ENCODE measurements around the gene SERPIND1.

The SERPIND1 gene

DNA sequence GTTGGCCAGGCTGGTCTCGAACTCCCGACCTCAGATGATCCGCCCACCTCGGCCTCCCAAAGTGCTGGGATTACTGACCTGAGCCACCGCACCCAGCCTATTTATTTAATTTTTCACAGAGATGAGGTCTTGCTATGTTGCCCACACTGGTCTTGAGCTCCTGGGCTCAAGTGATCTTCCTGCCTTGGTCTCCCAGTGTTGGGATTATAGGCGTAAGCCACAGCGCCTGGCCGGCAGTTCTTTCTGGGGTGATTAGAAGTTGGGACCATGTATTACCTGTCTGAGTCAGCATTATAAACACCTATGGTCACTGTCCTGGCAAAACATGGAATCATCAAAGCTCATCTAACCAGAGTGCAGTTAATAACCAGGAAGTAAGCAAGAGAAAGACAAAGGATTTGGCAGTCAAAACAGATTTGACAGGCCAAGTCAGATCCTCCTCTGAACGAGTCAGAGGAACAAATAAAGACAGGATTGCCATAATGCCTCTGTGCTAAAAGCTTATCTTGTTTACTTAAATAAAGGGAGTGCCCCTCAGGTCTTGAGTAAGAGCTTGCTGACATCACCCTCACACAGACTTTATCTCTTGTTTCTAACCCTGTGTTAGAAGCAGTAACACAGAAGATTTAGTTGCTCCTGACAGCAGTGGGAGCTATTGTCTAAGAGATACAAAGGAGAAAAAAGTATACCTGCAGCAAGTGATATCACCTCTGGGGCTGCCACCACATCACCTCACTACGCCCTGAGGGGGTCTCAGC lies 3.7 kb downstream of the SERPIND1 start:
- H3K27me3 Mint-ChIP-seq = no peaks in the 10 kb centered on the region
- H3K27ac Mint-ChIP-seq = no peak overlapping the region
- H3K4me1 Mint-ChIP-seq (ENCODE audit: low read depth) = peaks cover 7% of the 10 kb centered on the region
- no peaks in the 10 kb centered on the region for H3K36me3 Mint-ChIP-seq
- no peaks in the 10 kb centered on the region for H3K9me3 Mint-ChIP-seq (ENCODE audit: low read depth)
- no peak overlapping the region for H3K4me3 Mint-ChIP-seq

DNA sequence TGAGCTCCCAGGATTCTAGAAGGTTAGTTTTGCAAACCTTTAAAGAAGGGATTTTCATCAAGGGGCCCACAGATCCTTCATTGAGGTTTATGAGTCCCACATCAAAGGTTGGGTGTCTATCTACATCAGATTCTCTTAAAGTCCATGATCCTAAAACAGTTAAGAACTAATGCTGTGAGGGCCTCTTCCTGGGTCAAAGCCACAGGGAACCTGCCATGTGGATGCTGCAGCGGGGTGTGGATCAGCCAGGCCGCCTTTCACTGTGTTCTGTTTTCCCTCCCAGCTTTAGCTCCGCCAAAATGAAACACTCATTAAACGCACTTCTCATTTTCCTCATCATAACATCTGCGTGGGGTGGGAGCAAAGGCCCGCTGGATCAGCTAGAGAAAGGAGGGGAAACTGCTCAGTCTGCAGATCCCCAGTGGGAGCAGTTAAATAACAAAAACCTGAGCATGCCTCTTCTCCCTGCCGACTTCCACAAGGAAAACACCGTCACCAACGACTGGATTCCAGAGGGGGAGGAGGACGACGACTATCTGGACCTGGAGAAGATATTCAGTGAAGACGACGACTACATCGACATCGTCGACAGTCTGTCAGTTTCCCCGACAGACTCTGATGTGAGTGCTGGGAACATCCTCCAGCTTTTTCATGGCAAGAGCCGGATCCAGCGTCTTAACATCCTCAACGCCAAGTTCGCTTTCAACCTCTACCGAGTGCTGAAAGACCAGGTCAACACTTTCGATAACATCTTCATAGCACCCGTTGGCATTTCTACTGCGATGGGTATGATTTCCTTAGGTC lies 5.3 kb downstream of the SERPIND1 start:
- no peak overlapping the region for H3K27ac Mint-ChIP-seq
- H3K27me3 Mint-ChIP-seq = no peaks in the 10 kb centered on the region
- no peak overlapping the region for H3K4me3 Mint-ChIP-seq
- no peaks in the 10 kb centered on the region for H3K9me3 Mint-ChIP-seq (ENCODE audit: low read depth)
- H3K36me3 Mint-ChIP-seq = no peaks in the 10 kb centered on the region
- H3K4me1 Mint-ChIP-seq (ENCODE audit: low read depth) = peaks cover 7% of the 10 kb centered on the region

DNA sequence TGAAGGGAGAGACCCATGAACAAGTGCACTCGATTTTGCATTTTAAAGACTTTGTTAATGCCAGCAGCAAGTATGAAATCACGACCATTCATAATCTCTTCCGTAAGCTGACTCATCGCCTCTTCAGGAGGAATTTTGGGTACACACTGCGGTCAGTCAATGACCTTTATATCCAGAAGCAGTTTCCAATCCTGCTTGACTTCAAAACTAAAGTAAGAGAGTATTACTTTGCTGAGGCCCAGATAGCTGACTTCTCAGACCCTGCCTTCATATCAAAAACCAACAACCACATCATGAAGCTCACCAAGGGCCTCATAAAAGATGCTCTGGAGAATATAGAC lies 5.9 kb downstream of the SERPIND1 start:
- no peak overlapping the region for H3K27ac Mint-ChIP-seq
- no peaks in the 10 kb centered on the region for H3K36me3 Mint-ChIP-seq
- no peak overlapping the region for H3K4me3 Mint-ChIP-seq

DNA sequence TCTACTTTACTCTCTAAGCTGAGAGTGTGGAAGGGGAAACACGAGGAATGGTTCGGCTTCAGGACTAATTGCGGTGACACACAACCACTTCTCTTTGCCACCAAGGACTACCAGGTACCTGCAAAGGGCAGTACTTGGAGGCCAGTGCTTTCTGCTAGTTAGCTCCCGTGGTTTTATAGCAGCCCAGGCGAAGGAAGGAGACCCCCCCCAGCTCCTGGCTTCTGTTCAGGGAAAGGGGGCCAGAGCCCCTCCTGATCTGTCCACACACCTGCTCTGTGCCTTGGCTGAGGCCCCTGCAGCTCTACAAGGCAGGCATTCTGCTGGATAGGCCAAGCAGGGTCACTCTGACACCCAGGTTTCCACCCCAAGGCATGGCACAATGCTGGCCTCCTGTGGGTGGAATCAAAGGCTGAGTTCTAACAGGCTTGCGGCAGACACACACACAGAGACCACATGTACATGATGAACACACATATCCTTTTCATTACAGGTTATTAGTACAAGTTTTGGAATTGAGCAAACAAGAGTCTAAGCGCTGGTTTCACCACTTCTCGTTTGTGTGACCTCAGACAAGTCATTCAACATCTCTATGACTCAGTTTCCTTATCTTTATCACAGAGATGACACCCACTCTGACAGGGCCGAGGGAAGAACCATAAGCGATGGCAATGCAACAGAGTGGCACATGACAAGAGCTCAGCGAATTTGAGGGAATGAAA lies 7.5 kb downstream of the SERPIND1 start:
- H3K27me3 Mint-ChIP-seq = no peaks in the 10 kb centered on the region
- no peak overlapping the region for H3K4me3 Mint-ChIP-seq
- H3K9me3 Mint-ChIP-seq (ENCODE audit: low read depth) = no peaks in the 10 kb centered on the region
- no peaks in the 10 kb centered on the region for H3K36me3 Mint-ChIP-seq
- H3K4me1 Mint-ChIP-seq (ENCODE audit: low read depth) = peaks cover 7% of the 10 kb centered on the region
- peak overlapping the region; percentile 23 for H3K27ac Mint-ChIP-seq

More for the DNA sequence above, 5.9 kb downstream of the SERPIND1 start:
- peaks cover 7% of the 10 kb centered on the region for H3K4me1 Mint-ChIP-seq (ENCODE audit: low read depth)
- H3K27me3 Mint-ChIP-seq = no peaks in the 10 kb centered on the region
- no peaks in the 10 kb centered on the region for H3K9me3 Mint-ChIP-seq (ENCODE audit: low read depth)

DNA sequence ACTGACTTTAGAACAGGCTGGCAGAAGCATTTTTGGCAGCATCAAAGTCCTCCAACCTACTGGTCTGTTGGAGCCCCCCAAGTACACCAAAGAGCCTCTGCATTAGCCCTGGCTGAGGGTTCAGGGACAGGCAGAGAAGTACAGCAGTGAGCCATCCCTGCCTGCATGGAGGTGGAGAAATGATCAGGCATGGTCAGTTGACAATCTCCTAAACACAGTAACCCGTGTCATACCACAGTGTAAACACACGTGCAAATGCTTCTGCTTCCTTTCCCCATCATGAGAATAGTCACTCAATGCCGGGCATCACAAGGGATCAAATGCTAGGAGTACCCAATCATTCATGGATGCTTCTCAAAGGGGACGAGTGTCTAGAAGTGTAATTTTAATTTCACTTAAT lies 8.2 kb downstream of the SERPIND1 start:
- Mint-ChIP-seq H3K4me1 (ENCODE audit: low read depth) (peaks cover 7% of the 10 kb centered on the region), H3K36me3 (no peaks in the 10 kb centered on the region), H3K9me3 (ENCODE audit: low read depth) (no peaks in the 10 kb centered on the region), H3K4me3 (no peak overlapping the region), H3K27ac (no peak overlapping the region), H3K27me3 (no peaks in the 10 kb centered on the region)

DNA sequence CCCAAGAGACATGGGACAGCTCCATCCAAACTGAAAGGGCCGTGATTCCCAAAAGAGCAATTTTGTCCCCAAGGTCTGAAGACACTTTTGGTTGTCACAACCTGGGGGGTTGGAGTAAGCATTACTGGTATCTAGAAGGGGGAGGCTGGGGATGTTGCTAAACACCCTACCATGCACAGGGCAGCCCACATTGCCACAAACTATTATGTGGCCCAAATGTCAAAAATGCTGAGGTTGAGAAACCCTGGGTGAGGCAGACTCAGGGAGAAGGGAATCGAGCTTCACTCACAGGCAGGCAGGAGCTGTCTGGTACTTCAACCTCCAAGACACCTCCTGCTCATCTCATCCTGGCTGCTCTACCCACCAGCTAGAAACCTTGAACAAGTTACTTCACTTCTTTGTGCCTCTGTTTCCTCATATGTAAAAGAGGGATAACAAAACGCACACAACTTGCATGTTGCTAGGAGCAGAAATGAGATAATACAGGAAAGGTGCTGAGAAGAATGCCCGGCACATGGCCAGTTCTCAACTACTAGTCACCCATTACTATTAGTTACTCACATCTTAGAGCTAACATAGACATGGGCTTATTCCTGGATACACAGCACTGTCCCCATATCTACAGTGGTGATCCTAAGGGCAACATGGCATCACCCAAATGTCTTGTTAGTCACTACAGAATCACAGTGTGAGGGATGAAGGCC lies 8.8 kb downstream of the SERPIND1 start:
- peaks cover 6% of the 10 kb centered on the region for H3K4me1 Mint-ChIP-seq (ENCODE audit: low read depth)
- H3K27ac Mint-ChIP-seq = no peak overlapping the region
- no peaks in the 10 kb centered on the region for H3K27me3 Mint-ChIP-seq
- no peak overlapping the region for H3K4me3 Mint-ChIP-seq
- no peaks in the 10 kb centered on the region for H3K36me3 Mint-ChIP-seq
- H3K9me3 Mint-ChIP-seq (ENCODE audit: low read depth) = no peaks in the 10 kb centered on the region

DNA sequence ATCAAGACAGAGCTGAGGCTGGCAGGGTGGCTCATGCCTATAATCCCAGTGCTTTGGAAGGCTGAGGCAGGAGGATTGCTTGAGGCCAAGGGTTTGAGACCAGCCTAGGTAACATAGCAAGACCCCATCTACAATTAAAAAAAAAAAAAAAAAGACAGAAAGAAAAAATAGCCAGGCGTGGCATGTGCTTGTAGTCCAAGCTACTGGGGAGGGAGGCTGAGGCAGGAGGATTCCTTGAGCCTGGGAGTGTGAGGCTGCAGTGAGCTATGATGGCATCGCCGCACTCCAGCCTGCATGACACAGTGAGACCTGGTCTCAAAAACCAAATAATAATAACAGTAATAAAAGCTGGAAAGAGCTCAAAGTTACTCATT lies 9.4 kb downstream of the SERPIND1 start:
- Mint-ChIP-seq H3K27me3 (no peaks in the 10 kb centered on the region), H3K36me3 (no peaks in the 10 kb centered on the region), H3K4me1 (ENCODE audit: low read depth) (peaks cover 5% of the 10 kb centered on the region), H3K9me3 (ENCODE audit: low read depth) (no peaks in the 10 kb centered on the region), H3K4me3 (no peak overlapping the region), H3K27ac (no peak overlapping the region)

DNA sequence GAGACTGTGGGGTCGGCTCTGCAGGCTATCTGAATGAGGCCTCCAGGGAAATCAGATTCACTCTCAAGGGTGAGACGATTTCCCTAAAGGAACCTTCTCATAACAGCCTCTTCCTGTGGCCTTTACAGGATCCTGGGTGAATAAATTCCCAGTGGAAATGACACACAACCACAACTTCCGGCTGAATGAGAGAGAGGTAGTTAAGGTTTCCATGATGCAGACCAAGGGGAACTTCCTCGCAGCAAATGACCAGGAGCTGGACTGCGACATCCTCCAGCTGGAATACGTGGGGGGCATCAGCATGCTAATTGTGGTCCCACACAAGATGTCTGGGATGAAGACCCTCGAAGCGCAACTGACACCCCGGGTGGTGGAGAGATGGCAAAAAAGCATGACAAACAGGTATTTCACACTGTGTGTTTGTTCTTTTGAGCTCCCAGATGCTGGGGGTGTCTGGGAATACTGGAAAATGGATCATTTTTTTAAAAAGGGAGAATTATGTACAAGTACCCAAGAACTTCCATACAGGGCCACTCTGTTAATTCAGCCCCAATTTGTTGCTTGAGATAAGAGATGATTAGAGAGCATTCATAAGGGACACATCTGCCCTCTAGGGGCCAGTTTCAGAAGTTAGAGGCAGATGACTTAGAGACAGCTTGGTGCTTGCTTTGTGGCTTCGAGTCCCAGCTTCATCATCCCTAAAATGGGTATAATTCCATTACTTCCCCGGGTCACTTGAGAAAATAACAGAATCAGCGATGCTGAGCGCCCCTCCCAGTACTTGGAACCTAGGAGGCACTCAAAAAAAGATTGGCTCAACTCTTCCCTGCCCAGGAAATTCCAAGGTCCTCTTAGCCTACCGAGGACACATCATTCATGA lies 10.2 kb downstream of the SERPIND1 start:
- Mint-ChIP-seq H3K9me3 (ENCODE audit: low read depth) (no peaks in the 10 kb centered on the region), H3K27me3 (no peaks in the 10 kb centered on the region), H3K4me1 (ENCODE audit: low read depth) (peaks cover 5% of the 10 kb centered on the region), H3K4me3 (no peak overlapping the region), H3K36me3 (peaks cover 2% of the 10 kb centered on the region), H3K27ac (no peak overlapping the region)

DNA sequence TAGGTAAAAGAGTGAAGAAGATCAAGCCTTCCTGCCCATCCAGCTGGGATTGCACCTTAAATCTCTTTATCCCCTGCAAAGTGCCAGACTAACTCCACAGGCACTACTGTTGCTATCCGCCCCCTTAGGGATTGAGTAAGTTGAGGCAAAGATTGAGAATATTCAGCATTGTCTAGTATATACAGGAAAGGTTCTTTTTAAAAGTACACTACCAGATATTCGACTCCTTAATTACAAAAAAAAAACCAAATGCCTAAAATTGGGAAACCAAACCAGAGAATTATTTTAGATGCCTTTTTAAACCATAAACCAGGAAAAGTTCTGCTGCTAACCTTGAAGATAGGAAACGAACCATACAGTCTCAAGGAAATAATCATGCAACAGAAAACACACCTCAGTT lies 11.5 kb downstream of the SERPIND1 start:
- H3K27ac Mint-ChIP-seq = peak overlapping the region; percentile 8
- peaks cover 2% of the 10 kb centered on the region for H3K36me3 Mint-ChIP-seq
- H3K4me3 Mint-ChIP-seq = no peak overlapping the region
- peaks cover 5% of the 10 kb centered on the region for H3K4me1 Mint-ChIP-seq (ENCODE audit: low read depth)
- no peaks in the 10 kb centered on the region for H3K27me3 Mint-ChIP-seq
- no peaks in the 10 kb centered on the region for H3K9me3 Mint-ChIP-seq (ENCODE audit: low read depth)

DNA sequence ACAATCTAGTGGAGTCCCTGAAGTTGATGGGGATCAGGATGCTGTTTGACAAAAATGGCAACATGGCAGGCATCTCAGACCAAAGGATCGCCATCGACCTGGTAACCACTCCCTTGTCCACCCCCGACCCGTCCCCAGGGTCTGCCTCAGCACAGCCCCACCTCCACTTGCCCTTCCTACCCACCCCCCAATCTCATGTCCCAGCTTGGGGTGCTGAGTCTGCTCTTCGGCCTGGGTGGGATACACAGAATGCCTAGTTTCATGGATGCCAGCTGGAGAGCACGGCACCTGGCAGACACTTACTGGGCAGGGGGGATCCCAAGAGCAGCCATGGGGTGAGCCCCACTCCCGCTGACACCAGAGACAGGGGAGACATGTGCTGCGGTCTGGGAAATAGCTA lies 12.1 kb downstream of the SERPIND1 start:
- Mint-ChIP-seq H3K4me1 (ENCODE audit: low read depth) (peaks cover 5% of the 10 kb centered on the region), H3K27me3 (no peaks in the 10 kb centered on the region), H3K9me3 (ENCODE audit: low read depth) (no peaks in the 10 kb centered on the region), H3K27ac (no peak overlapping the region), H3K36me3 (peaks cover 3% of the 10 kb centered on the region), H3K4me3 (no peak overlapping the region)

DNA sequence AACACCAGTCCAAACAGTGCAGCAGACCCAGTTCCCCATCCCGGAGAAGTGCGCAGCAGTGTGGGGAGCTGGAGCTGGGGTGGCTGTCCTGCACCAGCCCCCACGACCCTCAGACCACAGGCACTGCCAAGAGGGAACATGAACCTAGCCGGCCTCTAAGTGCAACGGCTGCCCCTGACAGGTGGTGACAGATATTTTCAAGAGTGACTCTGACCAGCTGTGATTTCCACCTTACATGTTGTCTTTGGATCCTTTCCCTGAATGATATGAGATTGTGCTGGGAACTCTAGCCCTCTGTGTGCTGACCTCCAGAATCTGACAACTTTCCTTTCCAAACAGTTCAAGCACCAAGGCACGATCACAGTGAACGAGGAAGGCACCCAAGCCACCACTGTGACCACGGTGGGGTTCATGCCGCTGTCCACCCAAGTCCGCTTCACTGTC lies 12.6 kb downstream of the SERPIND1 start:
- Mint-ChIP-seq H3K27ac (no peak overlapping the region), H3K4me1 (ENCODE audit: low read depth) (peaks cover 2% of the 10 kb centered on the region), H3K4me3 (no peak overlapping the region), H3K36me3 (peaks cover 6% of the 10 kb centered on the region), H3K27me3 (no peaks in the 10 kb centered on the region), H3K9me3 (ENCODE audit: low read depth) (no peaks in the 10 kb centered on the region)

DNA sequence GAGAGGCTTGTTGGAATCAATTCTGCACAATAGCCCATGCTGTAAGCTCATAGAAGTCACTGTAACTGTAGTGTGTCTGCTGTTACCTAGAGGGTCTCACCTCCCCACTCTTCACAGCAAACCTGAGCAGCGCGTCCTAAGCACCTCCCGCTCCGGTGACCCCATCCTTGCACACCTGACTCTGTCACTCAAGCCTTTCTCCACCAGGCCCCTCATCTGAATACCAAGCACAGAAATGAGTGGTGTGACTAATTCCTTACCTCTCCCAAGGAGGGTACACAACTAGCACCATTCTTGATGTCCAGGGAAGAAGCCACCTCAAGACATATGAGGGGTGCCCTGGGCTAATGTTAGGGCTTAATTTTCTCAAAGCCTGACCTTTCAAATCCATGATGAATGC lies 13.3 kb downstream of the SERPIND1 start:
- H3K4me3 Mint-ChIP-seq = no peak overlapping the region
- H3K9me3 Mint-ChIP-seq (ENCODE audit: low read depth) = no peaks in the 10 kb centered on the region
- H3K36me3 Mint-ChIP-seq = peaks cover 6% of the 10 kb centered on the region
- H3K27ac Mint-ChIP-seq = no peak overlapping the region
- no peaks in the 10 kb centered on the region for H3K4me1 Mint-ChIP-seq (ENCODE audit: low read depth)
- H3K27me3 Mint-ChIP-seq = no peaks in the 10 kb centered on the region

DNA sequence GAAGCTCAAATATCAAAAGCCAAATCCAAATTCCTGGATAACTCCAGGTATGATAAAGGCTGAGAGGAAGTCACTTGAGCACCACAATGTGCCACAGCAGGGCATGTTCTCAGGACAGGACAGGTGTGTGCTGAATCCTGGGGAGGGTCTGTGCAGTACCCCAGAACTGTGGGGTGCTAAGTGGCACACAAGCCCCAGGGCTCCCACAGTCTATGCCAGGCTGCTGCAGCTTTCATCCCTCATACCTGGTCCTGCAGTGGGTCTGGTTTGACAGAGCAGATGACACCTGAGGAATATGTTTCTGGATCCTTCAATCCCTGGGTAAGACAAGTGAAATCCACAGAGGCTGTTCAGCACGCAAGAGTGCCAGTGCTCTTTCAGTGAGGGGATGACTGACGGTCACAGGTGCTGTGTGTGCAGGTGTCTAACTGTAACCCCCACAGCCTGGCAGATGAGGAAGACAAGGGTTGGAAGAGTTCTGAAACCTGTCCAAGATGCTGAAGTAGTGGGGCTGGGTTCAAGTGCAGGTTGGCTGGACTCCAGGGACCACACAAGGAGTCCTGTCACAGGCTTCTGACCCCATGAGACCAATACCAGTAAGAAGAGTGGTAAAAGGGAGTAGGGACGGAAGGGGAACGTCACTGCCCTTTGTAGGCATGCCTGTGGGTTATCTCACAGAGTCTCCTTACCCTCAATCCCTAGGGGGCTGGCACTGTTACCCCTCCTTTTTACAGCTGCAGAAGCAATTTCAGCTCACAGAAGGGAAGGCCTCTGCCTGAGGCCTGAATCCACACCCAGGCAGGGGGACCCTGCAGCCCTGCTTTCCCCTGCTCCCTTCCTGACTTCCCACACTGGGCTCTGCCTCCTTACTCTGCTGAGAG lies 14.1 kb downstream of the SERPIND1 start:
- H3K4me3 Mint-ChIP-seq = no peak overlapping the region
- H3K9me3 Mint-ChIP-seq (ENCODE audit: low read depth) = no peaks in the 10 kb centered on the region
- H3K27me3 Mint-ChIP-seq = no peaks in the 10 kb centered on the region
- peaks cover 6% of the 10 kb centered on the region for H3K36me3 Mint-ChIP-seq
- H3K27ac Mint-ChIP-seq = no peak overlapping the region
- no peaks in the 10 kb centered on the region for H3K4me1 Mint-ChIP-seq (ENCODE audit: low read depth)

Measured in activated naive CD8-positive, alpha-beta T cell (primary cell).